NCI-H226 (cell line): ENCODE data around the gene ATP2B2.
A peak's percentile ranks its signal among the peaks of the same experiment; 100 is the strongest.

Experiments
- DNase-seq: peaks from one replicate; pipeline ENCODE4 v3.0.0-alpha.2; 2015

Gene ATP2B2

DNA sequence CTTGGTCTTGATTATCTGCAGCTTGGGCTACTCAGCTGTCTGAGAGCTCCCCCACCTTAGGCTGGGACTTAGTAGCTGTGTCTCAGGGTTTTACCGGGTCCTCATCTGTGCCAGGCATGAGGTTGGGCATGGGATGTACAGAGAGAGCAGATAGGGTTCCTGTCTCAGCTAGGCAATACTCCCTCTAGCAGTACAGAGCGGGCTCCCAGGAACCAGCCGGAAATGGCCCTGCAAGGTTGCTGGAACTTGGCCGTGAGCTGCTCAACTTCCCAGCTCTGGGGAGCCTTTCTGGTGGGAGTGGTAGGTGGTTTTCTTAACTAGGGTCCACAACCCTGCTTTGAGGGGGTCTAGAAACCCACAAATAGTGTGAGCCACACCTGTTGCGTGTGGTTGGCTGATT is 58.3 kb downstream of the ATP2B2 start:
- DNase-seq, result no peak

DNA sequence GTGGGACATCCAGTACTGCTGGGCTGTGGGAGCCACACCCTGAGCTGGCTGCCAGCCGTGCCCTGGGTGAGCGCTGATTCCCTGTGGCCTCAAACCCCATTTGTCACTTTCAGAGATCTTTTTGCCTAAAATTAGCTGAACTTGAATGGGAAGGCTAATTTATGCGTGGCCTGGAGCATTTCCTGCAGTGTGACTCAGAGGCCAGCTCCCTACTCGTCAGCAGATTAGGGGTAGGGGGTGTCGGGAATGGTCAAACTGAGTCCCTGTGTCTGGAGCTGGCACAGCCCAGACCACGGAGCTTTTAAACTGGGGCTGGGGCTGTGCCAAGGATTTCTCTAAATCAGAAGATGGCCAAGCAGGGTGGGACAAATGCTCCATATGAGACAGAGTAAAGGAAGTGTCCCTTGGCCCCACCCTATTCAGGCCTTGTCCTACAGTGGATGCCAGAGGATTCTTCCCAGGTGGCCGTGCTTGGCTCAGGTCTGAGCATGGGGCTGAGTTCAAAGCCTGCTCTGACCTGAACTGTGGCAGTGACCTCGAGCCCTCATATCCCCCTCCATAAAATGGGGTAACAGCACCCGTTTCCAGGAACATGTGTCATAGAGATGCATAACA is 59.7 kb downstream of the ATP2B2 start:
- no peak for DNase-seq

DNA sequence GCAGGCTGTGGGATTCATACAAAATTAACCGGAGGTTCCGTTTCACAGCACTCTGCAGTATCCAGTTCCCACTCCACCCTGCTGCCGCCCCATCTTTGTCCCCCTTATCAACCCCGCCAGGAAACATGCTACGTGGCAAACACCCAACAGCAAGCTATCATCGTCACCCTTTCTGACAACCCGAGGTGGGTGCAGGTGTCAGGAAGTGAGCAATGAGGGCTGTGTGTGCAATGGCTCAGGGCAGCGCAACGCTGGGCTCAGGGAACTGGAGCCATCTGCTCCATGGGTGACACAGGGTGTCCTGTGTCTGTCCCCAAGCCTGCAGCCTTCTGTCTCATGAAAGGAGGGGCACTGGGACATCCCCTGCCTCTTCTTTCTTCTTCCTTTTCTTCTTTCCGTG is 60.9 kb downstream of the ATP2B2 start:
- DNase-seq, result no peak

DNA sequence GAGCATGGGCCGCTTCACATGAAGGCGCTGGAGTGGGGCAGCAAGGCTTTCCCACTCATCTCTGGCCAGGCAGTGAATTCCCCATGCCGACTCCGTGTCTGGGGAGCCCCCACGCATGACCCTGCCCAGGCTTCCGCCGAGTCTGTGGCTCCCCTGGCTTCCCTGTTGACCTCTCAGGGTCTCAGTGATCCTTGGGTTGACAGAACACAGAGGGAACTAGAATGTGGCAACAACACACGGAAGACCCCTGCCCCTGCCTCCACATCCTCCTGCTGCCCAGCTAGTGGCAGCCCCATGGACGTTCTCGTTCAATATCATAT is 61.3 kb downstream of the ATP2B2 start:
- no peak for DNase-seq

DNA sequence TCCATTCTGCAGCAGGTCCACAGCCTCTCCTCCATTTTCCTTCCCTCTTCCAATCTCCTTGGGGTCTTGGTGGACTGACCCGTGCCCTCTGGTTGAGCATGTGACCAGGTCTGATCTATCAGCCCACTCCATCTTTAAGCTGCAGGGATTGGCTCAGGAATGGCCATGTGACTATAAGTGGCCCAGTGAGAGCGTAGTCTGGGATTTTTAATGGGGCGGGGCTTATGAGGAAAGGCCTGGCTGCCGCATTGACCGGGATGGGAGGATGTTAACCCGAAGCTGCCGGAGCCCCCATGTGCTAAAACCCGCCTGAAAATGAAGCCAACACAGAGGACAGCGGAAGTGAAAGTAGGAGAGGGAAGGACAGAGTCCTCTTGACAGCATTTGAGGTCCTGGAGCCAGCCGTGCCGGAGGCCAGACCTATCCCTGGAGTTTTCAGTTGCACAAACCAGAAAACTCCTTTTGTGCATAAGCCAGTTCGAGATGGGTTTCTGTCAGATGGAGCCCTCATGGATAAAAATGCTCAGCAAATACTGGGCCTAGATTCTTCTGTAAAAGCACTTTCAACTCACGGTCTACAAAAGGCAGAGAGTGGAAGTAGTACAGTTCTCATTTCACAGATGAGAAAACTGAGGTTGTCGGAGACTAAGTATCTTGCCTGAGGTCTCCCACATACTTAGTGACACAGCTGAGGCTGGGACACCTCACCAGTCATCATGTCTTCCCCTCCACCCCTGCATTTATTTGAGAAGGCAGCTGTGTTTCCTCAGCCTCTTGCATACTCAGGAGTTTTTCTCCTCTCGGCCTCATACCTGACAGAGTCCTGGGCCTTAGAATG is 61.9 kb downstream of the ATP2B2 start:
- DNase-seq, result no peak

DNA sequence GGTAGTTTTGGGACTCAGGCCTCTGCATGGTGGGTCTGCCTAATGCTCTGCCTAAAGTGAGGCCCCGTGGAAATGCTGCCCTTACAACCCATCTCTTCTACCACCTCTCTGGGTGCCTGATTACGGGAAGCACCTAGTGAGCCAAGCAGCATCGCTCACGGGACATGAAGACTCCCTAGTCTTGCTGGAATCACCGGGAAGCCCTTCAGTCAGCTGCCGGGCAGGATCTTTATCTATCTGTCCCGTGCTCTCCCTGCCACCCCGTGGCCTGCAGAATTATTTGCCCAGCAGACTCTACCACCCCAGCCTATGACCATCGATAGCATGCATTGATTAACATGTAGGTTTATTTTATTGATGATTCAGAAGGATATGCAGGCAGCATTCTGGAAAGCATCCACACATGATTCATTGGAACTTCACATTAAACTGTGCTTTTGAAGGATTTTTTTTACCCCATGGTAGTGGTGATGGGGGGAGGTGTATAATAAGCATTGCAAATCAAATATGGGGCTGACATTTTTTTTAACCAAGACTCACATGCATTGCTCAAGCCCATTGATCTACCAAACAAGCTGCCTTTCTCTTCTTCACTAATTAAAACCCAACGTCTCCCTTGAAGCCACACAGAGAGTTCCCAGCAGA is 63.1 kb downstream of the ATP2B2 start:
- no peak for DNase-seq

DNA sequence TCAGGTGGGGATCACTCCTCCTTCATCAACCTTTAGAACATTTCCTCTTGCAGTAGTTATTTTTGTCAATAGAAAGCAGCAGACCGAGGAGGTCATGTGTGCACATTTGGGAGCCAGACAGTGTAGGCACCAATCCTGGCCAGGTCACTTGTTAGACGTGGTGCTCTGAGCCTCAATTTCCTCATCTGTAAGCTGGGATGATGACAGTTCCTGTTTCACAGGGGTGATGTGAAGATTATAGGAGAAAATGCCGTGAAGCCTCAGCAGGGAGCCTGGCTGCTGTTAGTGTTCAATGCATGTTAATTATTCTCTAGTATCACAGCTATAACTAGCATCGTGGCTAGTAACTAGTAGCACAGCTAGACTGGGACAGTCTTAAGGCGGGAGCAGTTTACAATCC is 64.7 kb downstream of the ATP2B2 start:
- DNase-seq, result no peak

DNA sequence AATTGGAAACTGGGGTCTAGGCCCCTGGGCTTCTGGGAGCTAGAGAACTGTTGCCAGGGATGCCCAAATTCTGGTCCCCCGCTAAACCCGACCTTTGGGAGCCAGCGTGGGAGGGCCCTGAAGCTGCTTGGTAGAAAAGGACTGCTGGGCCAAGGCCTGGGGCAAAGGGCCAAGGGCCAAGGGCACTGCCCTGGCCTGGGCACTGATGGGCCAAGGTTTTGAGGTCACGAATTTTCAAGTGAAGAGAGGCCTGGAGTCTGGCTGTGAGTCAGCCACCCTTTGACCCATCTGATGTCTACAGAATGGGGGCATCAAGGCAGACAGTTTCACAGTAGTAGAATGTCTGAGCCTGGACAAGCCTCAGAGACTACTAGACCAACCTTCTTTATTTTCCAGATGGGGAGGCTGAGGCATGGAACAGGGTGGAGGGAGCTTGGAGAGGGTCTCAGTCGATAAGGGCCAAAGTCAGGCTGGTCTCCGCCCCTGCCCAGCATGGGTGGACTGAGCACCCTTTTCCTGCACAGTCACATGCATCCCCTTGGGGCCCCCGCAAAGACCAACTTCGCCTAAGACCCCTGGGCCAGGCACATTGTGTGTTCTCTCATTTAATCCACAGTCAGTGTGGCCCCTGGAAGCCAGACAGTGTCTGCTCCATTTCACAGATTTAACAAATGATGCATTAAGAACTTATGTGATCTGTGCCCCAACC is 66.3 kb downstream of the ATP2B2 start:
- DNase-seq, result no peak

DNA sequence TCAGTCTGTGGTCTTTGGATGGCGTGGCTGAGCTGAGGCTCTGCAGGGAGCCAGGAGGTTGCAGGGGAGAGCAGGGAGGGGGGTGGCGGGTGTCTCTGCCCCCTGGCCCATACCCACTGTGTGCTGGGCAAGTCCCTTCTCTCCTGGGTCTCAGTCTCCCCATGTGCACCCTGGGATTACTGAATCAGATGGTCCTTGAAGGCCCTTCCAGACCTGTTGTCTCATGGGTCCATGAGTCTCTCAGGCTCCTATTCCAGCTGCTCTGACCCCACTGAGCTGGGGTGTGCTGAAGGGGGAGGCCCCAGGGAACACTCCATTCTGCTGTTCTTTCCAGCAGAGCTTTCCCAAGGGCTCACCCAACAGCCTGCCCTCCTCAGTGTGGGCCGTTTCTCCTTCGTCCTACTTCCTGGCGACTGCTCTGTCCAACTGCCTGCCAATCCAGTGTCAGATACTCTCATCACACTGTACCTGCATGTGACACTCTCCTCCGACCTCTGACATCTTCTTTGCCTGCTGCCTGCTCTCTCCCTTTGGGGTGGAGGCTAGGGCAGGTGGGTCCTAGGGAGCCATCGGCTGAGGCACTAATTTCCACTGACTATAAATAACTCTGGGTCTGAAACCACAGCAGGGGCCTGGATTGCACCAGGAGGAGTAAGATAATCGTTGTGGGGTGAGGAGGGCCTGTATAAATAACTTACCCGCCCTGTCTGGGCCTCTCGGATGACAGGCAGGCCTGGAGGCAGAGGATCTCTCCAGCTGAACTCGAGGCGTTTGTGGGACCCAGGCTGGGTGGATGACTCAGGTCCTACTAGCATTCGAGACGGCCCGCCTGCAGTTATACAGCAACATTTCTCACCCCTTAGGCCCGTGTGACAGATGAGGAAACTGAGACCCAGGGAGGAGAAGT is 67.1 kb downstream of the ATP2B2 start:
- DNase-seq, result peak; percentile 10

DNA sequence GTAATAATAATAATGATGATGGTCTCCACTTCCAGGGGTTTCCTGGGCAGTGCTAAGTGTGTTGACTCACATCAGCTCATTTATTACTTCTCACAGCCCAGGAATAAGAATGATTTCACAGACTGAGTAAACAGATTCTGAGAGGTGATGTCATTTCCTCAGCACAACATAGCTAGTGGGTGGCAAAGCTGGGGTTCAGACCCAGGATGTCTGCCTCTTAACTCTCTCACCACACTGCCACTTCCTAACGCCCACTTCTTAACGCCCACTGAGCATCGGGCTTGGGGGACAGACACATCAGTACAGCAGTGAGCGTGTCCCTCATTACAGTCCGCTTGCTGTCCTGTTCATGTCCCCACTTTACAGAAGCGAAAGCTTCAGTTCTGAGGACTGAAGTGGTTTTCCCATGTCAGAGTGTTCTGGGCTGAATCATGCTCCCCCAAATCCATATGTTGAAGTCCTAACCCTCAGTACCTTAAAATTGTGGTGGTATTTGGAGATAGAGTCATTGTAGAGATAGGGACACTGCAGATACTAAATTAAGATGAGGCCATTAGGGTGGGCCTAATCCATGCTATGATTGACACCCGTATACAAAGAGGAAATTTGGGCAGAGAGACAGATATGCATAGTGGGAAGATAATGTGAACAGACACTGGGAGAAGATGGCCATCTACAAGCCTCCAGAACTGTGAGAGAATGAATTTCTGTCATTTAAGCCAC is 68.0 kb downstream of the ATP2B2 start:
- peak; percentile 55 for DNase-seq

DNA sequence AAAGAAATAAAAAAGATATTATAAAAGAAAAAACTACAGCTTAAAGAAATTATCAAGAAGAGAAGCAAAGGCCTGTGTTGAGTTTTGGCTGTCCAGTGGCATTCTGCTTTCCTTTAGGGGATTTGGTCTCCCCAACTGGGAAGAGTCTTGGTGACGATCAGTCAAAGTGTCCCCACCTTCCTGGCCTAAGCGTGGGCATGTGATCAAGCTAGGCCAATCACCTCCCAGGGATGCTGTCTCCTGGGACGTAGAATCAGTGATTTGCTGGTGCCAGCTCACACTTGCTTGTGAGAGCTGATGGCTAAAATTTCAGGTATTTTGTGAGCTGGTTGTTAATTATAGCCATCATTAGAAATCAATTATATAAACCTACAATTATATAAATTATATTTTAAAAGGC is 69.5 kb downstream of the ATP2B2 start:
- DNase-seq, result no peak

DNA sequence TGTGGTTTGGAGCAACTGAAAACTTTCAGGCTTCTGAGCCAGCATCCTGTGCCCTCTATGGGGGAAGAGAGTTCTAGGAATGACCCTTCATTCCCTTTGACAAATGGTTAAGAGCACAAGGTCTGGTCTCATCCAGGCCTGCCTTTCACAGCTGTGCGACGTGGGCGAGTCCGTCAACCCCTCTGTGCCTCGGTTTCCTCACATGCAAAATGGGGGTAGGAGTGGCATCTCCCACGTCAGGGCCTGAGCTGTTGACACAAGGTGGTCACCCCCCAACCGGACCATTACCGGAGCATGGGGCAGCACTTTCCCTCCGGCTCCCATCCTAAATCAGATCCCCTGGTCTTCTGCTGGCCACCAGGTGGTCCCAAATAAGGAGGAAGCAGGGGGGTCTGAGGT is 70.4 kb downstream of the ATP2B2 start:
- no peak for DNase-seq

DNA sequence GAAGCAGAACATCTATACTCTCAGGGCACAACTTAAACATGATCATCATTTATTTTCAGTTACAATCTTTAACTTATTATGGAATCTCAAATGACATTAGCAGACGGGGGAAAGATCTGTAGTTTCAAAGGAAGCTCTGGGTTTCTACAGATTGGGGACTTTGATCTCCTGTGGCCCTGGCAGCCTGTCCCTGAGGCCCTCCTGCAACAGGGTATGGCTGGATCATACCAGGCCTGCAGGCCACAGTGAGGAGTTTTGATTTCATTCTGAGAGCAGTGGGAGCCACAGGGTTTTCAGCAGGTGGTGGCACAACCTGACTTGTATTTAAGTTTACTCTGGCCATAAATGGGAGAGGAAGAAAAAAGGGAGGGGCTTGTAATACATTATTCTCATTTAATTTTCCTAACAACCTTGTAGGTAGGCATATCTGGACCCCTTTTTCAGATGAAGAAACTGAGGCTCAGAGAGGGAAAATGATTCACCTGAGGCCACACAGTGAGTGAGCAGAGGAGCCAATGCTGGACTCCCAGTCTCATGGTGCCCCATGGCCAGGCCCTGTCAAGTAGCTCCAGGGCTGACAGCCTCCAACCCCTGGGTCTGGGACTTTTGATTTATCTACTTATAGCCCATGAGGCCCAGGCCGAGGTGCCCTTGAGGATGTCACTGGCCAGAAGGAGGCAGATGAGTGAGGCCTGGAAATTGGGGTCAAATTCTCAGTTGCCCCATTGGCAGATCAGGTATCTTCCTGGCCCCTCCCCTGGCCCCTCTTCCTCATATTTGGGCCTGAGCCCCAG is 71.0 kb downstream of the ATP2B2 start:
- DNase-seq, result no peak

DNA sequence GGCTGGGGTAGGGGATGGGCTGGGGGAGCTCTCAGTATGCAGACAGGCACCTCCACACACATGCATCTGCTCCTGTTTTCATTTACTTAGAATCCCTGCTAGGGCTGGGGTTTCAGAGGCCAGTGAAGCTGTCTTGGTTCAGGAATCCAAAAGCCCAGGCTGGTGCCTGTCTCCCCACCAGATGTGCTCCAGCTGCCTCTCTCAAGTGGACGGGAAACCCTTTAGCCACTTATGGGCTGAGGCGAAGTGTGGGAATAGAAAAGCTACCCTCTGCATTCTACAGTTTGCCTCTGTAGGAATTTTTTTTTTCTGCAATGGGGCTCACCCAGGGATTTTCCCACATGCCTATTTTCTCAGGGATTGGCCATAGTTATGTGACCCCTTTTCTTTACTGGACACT is 72.5 kb downstream of the ATP2B2 start:
- DNase-seq, result no peak

DNA sequence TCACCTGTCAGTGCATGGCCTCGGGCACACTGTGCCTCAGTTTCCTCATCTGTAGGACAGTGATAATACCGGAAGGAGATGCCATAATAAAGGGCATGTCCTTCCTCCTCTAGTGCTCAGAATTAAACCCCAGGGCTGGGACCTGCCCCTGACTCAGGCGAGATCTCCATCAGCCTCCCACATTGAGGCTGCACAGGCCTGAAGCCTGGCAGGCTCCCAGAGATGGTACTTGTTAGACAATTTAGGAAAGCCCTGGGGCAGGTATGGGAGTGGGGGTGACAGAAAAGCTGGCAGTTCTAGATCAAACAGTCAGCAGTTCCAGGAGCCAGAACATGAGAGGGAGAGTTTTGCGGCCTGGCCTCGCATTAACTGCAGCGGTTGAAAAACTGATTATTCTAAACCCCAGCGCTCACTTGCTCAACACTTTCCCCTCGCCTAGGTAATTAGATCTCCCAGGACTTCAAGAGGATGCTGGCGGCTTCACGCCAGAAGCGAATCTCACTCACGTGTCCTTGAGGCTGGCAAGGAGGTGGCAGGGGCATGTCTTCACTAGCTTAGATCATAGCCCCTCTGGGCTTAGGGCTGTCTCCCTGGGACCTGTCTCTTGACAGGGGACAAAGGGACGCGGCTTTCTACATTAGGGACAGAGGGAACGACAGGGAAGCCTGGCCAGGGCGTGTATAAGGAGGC is 73.1 kb downstream of the ATP2B2 start:
- no peak for DNase-seq

DNA sequence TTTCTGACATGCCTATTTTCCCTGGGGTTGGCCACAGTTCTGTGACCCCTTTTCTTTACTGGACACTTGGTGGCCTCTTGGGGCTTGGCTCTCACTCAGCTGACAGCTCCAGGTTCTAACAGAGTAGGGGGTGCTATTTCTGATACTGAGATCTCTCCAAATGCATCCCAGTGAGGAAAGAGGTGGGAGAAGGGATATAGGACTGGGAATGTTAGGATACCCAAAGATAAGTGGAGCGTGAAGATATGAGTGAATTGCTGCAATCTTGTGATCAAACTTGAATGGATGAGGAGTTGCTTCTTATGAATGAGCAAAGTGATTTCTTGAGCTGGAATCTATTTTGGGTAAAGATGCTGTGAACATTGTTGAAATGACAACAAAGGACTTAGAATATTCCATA is 74.6 kb downstream of the ATP2B2 start:
- DNase-seq, result no peak

DNA sequence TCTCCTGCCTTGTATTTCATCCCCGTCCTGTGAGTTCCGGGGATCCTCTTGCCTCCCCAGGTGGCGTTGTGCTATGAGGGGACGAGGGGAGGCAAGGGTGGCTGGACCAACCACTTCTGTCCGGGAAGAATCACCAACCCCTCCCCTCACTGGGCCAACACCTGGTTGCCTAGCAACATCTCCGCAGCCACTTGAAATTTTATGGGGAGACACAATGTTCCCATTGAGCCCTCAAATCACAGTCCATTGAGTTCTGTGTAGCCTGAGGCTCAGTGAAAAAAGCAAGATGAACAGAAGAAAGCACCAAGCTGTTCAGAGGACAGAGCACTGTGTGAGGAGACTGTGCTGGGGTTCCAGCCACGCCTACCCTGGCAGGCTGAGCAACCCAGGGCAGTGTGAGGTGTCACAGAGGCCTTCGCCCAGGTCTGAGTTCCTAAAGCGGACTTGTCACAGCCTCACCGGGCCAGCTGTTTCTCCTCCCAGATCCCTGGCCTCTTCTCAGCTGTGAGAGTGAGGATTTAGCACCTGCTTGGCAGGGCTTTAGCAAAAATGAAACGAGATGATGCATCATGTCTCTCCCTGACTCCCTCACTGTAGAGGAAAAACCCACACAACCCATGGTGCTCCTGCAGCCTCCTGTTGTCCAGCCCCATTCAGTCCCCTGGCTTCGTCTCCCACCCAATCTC is 76.8 kb downstream of the ATP2B2 start:
- no peak for DNase-seq

DNA sequence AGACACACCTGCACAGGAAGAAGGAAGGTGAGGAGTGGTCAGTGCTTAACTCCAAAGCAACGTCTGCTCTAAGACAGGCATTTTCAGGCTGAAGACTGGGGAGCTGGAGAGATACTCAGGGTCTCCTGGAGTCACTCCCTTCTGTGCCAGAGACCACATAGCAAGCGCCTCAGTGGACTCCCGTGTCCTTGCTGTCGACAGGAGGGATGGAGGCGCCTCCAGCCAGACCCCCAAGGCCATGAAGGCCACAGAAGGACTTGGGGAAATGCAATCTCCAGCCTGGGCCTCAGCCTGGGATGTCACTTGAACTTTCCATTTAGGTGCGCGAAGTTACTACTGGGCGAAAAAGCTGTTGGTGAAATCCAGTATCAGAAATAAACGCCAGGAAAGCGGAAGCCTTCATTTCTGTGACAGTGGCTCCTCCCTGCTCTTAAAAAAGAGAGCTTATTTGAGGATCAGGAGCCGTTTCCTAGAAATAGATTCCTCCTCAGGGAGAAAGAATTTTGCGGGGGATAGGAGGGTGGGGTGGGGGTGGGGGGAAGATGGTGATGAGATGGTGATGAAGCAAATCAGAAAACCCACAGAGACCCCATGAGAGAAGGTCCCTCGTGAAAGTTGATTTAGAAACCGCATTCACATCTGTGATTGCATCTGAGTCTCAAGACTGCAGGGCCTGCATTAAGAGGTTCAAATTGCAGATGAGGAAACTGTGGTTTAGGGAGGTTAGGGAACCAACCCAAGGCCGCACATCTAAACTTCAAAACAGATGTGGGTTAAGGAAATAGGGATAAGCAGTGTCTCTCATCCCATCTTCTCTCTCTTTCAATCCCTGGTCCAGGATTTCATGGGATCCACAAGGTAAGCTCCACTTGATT is 78.8 kb downstream of the ATP2B2 start:
- no peak for DNase-seq
